GM12878 (cell line): ENCODE results near the gene CD2AP. TPM values are rescaled to one million over a fixed set of nuclear protein-coding genes. Genes with fewer than 3 reads are reported as not detected.

Experiments used
- ASH2L ChIP-seq: fragments of 300-600, 200-600 bp; sonication (generic); IDR thresholded peaks from 2 replicates; pipeline ENCODE4 v1.6.1; 2017; ENCODE audit warnings: low read depth, mild to moderate bottlenecking, borderline replicate concordance
- BCL11A ChIP-seq: IDR thresholded peaks from 2 replicates; pipeline ENCODE4 v1.6.1; 2011; ENCODE audit warnings: low read depth, low read length
- CREM ChIP-seq: IDR thresholded peaks from 2 replicates; pipeline ENCODE4 v1.6.1; 2014; ENCODE audit warnings: antibody characterized with exemption, low read depth
- CUX1 ChIP-seq: IDR thresholded peaks from 2 replicates; pipeline ENCODE4 v1.6.1; 2012; ENCODE audit warnings: improper control_type of control experiment, low read depth, low read length; ENCODE audit not compliant: insufficient replicate concordance
- FOS ChIP-seq: IDR thresholded peaks from 3 replicates; pipeline ENCODE4 v1.6.1; 2011; ENCODE audit warnings: borderline replicate concordance; ENCODE audit not compliant: insufficient read length; ENCODE audit errors: extremely low read depth
- GATAD2B ChIP-seq: fragments of 450-650 bp; conservative IDR thresholded peaks from 2 replicates; pipeline ENCODE4 v1.6.1; 2017; ENCODE audit warnings: low read depth, mild to moderate bottlenecking, moderate library complexity
- NBN ChIP-seq: fragments of 450-650 bp; IDR thresholded peaks from 2 replicates; pipeline ENCODE4 v1.6.1; 2016
- NFXL1 ChIP-seq: fragments of 450-650 bp; IDR thresholded peaks from 2 replicates; pipeline ENCODE4 v1.6.1; 2017; ENCODE audit warnings: antibody characterized with exemption, mild to moderate bottlenecking, borderline replicate concordance
- NR2F1 ChIP-seq: fragments of 450-650 bp; conservative IDR thresholded peaks from 2 replicates; pipeline ENCODE4 v1.6.1; 2017; ENCODE audit warnings: mild to moderate bottlenecking
- PML ChIP-seq: IDR thresholded peaks from 2 replicates; pipeline ENCODE4 v1.6.1; 2012; ENCODE audit warnings: low read length, inconsistent platforms
- SPI1 ChIP-seq: IDR thresholded peaks from 2 replicates; pipeline ENCODE4 v1.6.1; 2011; ENCODE audit warnings: low read depth, mild to moderate bottlenecking, low read length, moderate library complexity, borderline replicate concordance; ENCODE audit not compliant: insufficient read depth
- TARDBP ChIP-seq: IDR thresholded peaks from 2 replicates; pipeline ENCODE4 v1.6.1; 2016; ENCODE audit warnings: borderline replicate concordance
- ZBTB33 ChIP-seq: fragments of 450-650 bp; IDR thresholded peaks from 2 replicates; pipeline ENCODE4 v1.6.1; 2017; ENCODE audit warnings: mild to moderate bottlenecking
- ZNF207 ChIP-seq: fragments of 450-650 bp; IDR thresholded peaks from 2 replicates; pipeline ENCODE4 v1.6.1; 2014; ENCODE audit warnings: antibody characterized with exemption, mild to moderate bottlenecking, borderline replicate concordance
- polyA plus RNA-seq, 11 experiments: library from polyadenylated mRNA; depleted of rRNA in 4 of 11; unstranded in 6 of 11; stranded (reverse) in 5 of 11; fragments of >200 nt; fragmentation: Nextera tagmentation in 4 of 11; fragmentation: Illumina TruSeq in 1 of 11; extraction: Ambion mirVana in 4 of 11; extraction: Trizol in 1 of 11; gene quantifications; 1 replicate in 1 of 11; 2 replicates in 10 of 11; pipeline versions ENCODE4 v1.2.1 to v1.2.3, GENCODE V29; 2011 to 2016; ENCODE audit warnings: inconsistent platforms in 2 of 11, missing spikeins in 2 of 11, low read depth in 1 of 11
- total RNA-seq, 4 experiments: library from RNA; depleted of rRNA in 3 of 4; stranded (reverse); fragments of >200 nt in 3 of 4; fragmentation: Illumina TruSeq in 1 of 4; extraction: Trizol in 1 of 4; gene quantifications; 2 replicates each; pipeline versions ENCODE4 v1.2.1 to v1.2.3, GENCODE V29; 2013 to 2021
- TF ChIP-seq, protein P1 (sequence below): IDR thresholded peaks from 2 replicates; pipeline ENCODE4 v1.6.1; 2012; ENCODE audit warnings: mild to moderate bottlenecking, low read depth, low read length
- TF ChIP-seq, protein P2 (sequence below): IDR thresholded peaks from 2 replicates; pipeline ENCODE4 v1.6.1; 2012; ENCODE audit warnings: low read length, inconsistent platforms

Gene CD2AP
- total and polyA plus RNA-seq, 10 of the 15 experiments (the other 5 are each of a cell fraction or from before 2014, with no cell fraction given) = 5.4 to 46.6 (median 20.9) TPM

GRCh38 chr6:47437592-47437991 is 40.0 kb upstream of the CD2AP start (continued):
- TF ChIP-seq, protein P1, sequence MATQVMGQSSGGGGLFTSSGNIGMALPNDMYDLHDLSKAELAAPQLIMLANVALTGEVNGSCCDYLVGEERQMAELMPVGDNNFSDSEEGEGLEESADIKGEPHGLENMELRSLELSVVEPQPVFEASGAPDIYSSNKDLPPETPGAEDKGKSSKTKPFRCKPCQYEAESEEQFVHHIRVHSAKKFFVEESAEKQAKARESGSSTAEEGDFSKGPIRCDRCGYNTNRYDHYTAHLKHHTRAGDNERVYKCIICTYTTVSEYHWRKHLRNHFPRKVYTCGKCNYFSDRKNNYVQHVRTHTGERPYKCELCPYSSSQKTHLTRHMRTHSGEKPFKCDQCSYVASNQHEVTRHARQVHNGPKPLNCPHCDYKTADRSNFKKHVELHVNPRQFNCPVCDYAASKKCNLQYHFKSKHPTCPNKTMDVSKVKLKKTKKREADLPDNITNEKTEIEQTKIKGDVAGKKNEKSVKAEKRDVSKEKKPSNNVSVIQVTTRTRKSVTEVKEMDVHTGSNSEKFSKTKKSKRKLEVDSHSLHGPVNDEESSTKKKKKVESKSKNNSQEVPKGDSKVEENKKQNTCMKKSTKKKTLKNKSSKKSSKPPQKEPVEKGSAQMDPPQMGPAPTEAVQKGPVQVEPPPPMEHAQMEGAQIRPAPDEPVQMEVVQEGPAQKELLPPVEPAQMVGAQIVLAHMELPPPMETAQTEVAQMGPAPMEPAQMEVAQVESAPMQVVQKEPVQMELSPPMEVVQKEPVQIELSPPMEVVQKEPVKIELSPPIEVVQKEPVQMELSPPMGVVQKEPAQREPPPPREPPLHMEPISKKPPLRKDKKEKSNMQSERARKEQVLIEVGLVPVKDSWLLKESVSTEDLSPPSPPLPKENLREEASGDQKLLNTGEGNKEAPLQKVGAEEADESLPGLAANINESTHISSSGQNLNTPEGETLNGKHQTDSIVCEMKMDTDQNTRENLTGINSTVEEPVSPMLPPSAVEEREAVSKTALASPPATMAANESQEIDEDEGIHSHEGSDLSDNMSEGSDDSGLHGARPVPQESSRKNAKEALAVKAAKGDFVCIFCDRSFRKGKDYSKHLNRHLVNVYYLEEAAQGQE = no peak
- TF ChIP-seq CUX1 = no peak
- no peak for TF ChIP-seq FOS
- TF ChIP-seq NBN = 0 out of 2 replicates have a peak, but pooled peaks have one; percentile 41
- no peak for TF ChIP-seq ASH2L
- TF ChIP-seq BCL11A = peak; percentile 49; the same call in 1 of the 2 replicates
- TF ChIP-seq, protein P2, sequence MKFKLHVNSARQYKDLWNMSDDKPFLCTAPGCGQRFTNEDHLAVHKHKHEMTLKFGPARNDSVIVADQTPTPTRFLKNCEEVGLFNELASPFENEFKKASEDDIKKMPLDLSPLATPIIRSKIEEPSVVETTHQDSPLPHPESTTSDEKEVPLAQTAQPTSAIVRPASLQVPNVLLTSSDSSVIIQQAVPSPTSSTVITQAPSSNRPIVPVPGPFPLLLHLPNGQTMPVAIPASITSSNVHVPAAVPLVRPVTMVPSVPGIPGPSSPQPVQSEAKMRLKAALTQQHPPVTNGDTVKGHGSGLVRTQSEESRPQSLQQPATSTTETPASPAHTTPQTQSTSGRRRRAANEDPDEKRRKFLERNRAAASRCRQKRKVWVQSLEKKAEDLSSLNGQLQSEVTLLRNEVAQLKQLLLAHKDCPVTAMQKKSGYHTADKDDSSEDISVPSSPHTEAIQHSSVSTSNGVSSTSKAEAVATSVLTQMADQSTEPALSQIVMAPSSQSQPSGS = peak; percentile 87
- peak; percentile 83 for TF ChIP-seq NR2F1
- peak; percentile 62 for TF ChIP-seq CREM
- TF ChIP-seq GATAD2B = no peak; the same call in 1 of the 2 replicates
- no peak for TF ChIP-seq ZBTB33
- TF ChIP-seq PML = no peak
- no peak for TF ChIP-seq NFXL1
- TF ChIP-seq SPI1 = peak; percentile 93
- TF ChIP-seq TARDBP = no peak
- no peak for TF ChIP-seq ZNF207
